GM12892 (cell line): ENCODE results near the gene TEX2.

Source experiments
- POLR2A ChIP-seq: IDR thresholded peaks from 2 replicates; pipeline ENCODE4 v1.6.1; 2011; ENCODE audit warnings: low read depth, low read length, control low read depth
- POLR2AphosphoS5 ChIP-seq: IDR thresholded peaks from 2 replicates; pipeline ENCODE4 v1.6.1; 2011; ENCODE audit warnings: low read depth, low read length, control low read depth
- TAF1 ChIP-seq: IDR thresholded peaks from 2 replicates; pipeline ENCODE4 v1.6.1; 2011; ENCODE audit warnings: low read depth, mild to moderate bottlenecking, control low read depth, low read length, borderline replicate concordance

DNA sequence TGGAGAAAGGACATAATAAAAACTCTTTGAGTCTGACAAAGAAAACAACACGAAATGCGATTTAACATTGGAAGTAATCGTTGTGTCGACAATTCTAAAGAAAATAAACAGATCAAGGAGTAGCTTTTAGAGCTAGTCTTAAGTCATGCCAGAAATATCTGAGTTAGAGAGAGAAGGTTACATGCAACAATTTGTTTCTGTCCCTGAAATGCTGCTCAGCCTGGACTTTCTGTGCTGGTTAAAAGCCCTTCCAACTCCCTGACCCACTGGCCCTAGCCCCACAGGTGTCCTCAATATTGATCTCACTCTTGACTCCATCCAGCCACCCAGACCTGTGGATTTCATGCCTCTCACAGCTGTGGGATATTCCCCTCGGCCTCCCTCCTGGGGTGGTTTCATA lies 33.2 kb upstream of the TEX2 start:
- TF ChIP-seq POLR2AphosphoS5 (no peak), POLR2A (no peak), TAF1 (no peak)
